SK-N-SH treated with all-trans-retinoic acid at 6 μM for 48 hours (cell line): Measurements from ENCODE around the gene PARVG.

ENCODE experiments used
- ATAC-seq: fragments of 200-7000 bp; cut with Tn5 transposase; 3 replicates; pipeline ENCODE4 v1.9.1; 2020; ENCODE audit warnings: mild to moderate bottlenecking, moderate library complexity
- ARNTL ChIP-seq: fragments of 450-650 bp; formaldehyde crosslinking; IDR thresholded peaks from 2 replicates; pipeline ENCODE4 v1.5.0; 2020; ENCODE audit warnings: low read depth, mild to moderate bottlenecking, moderate library complexity, borderline replicate concordance
- CREB5 ChIP-seq: fragments of 250-450 bp; sonication (Bioruptor Pico); IDR thresholded peaks from 2 replicates; pipeline ENCODE4 v1.5.1; 2020; ENCODE audit warnings: low read depth, mild to moderate bottlenecking, moderate library complexity
- CSDC2 ChIP-seq: fragments of 250-450 bp; sonication (Bioruptor Pico); IDR thresholded peaks from 2 replicates; pipeline ENCODE4 v1.5.0; 2020; ENCODE audit warnings: mild to moderate bottlenecking, moderate library complexity
- ESRRG ChIP-seq: fragments of 250-450 bp; sonication (Bioruptor Pico); IDR thresholded peaks from 2 replicates; pipeline ENCODE4 v1.6.1; 2021; ENCODE audit warnings: mild to moderate bottlenecking
- ISL1 ChIP-seq: fragments of 250-450 bp; sonication (Bioruptor Pico); IDR thresholded peaks from 2 replicates; pipeline ENCODE4 v2.1.2; 2022; ENCODE audit warnings: mild to moderate bottlenecking, moderate library complexity
- OSR1 ChIP-seq: fragments of 250-450 bp; sonication (Bioruptor Pico); IDR thresholded peaks from 2 replicates; pipeline ENCODE4 v1.8.0; 2022; ENCODE audit warnings: moderate library complexity, mild to moderate bottlenecking, inconsistent platforms
- PATZ1 ChIP-seq: fragments of 250-450 bp; sonication (Bioruptor Pico); IDR thresholded peaks from 2 replicates; pipeline ENCODE4 v1.8.0; 2020; ENCODE audit warnings: mild to moderate bottlenecking, moderate library complexity, borderline replicate concordance
- POU6F1 ChIP-seq: fragments of 250-450 bp; sonication (Bioruptor Pico); IDR thresholded peaks from 2 replicates; pipeline ENCODE4 v1.8.0; 2021; ENCODE audit warnings: low read depth, mild to moderate bottlenecking, moderate library complexity, borderline replicate concordance
- PPARA ChIP-seq: fragments of 250-450 bp; sonication (Bioruptor Pico); IDR thresholded peaks from 2 replicates; pipeline ENCODE4 v1.5.0; 2020; ENCODE audit warnings: mild to moderate bottlenecking, borderline replicate concordance
- RARB ChIP-seq: fragments of 250-450 bp; sonication (Bioruptor Pico); IDR thresholded peaks from 2 replicates; pipeline ENCODE4 v1.8.0; 2021; ENCODE audit warnings: mild to moderate bottlenecking, moderate library complexity
- SNAI2 ChIP-seq: fragments of 250-450 bp; sonication (Bioruptor Pico); IDR thresholded peaks from 2 replicates; pipeline ENCODE4 v1.5.0; 2020; ENCODE audit warnings: mild to moderate bottlenecking, moderate library complexity
- TCF4 ChIP-seq: fragments of 250-450 bp; sonication (Bioruptor Pico); IDR thresholded peaks from 2 replicates; pipeline ENCODE4 v1.8.0; 2021; ENCODE audit warnings: mild to moderate bottlenecking, moderate library complexity, borderline replicate concordance
- TOX ChIP-seq: fragments of 250-450 bp; sonication (Bioruptor Pico); IDR thresholded peaks from 2 replicates; pipeline ENCODE4 v1.8.0; 2021; ENCODE audit warnings: mild to moderate bottlenecking, moderate library complexity, borderline replicate concordance
- TSHZ2 ChIP-seq: fragments of 250-450 bp; sonication (Bioruptor Pico); IDR thresholded peaks from 2 replicates; pipeline ENCODE4 v1.5.0; 2020; ENCODE audit warnings: mild to moderate bottlenecking, moderate library complexity
- ZFP3 ChIP-seq: fragments of 250-450 bp; sonication (Bioruptor Pico); IDR thresholded peaks from 2 replicates; pipeline ENCODE4 v1.5.0; 2020; ENCODE audit warnings: mild to moderate bottlenecking, moderate library complexity
- ZFP30 ChIP-seq: fragments of 450-650 bp; formaldehyde crosslinking; IDR thresholded peaks from 2 replicates; pipeline ENCODE4 v1.5.0; 2022; ENCODE audit warnings: mild to moderate bottlenecking, moderate library complexity
- ZNF565 ChIP-seq: fragments of 450-650 bp; formaldehyde crosslinking; conservative IDR thresholded peaks from 2 replicates; pipeline ENCODE4 v1.5.0; 2020; ENCODE audit warnings: low read depth, mild to moderate bottlenecking, moderate library complexity
- ZNF70 ChIP-seq: fragments of 450-650 bp; formaldehyde crosslinking; IDR thresholded peaks from 2 replicates; pipeline ENCODE4 v1.5.0; 2020; ENCODE audit warnings: mild to moderate bottlenecking, moderate library complexity
- ZNF8 ChIP-seq: fragments of 450-650 bp; formaldehyde crosslinking; IDR thresholded peaks from 2 replicates; pipeline ENCODE4 v1.5.0; 2020; ENCODE audit warnings: mild to moderate bottlenecking, moderate library complexity

Gene PARVG

GRCh38 chr22:44173154-44173553, 7.6 kb upstream of the PARVG start:
- TF ChIP-seq OSR1 (CRISPR knock-in tag) (no peak), ZNF70 (CRISPR knock-in tag) (no peak), ESRRG (CRISPR knock-in tag) (no peak), POU6F1 (CRISPR knock-in tag) (no peak), TSHZ2 (CRISPR knock-in tag) (no peak), SNAI2 (CRISPR knock-in tag) (no peak), ARNTL (CRISPR knock-in tag) (no peak), ZFP30 (CRISPR knock-in tag) (no peak), CREB5 (CRISPR knock-in tag) (no peak), PPARA (CRISPR knock-in tag) (no peak), ZFP3 (CRISPR knock-in tag) (no peak), PATZ1 (CRISPR knock-in tag) (no peak), TCF4 (CRISPR knock-in tag) (no peak), ZNF565 (CRISPR knock-in tag) (no peak), ZNF8 (CRISPR knock-in tag) (no peak)
- no peak for ATAC-seq

- TF ChIP-seq SNAI2 (CRISPR knock-in tag) (no peak), POU6F1 (CRISPR knock-in tag) (no peak), ZNF8 (CRISPR knock-in tag) (no peak), TCF4 (CRISPR knock-in tag) (no peak), CSDC2 (CRISPR knock-in tag) (no peak), TOX (CRISPR knock-in tag) (no peak), RARB (no peak), ISL1 (no peak), CREB5 (CRISPR knock-in tag) (no peak)
- ATAC-seq, result no peak
These were observed 5.0 kb upstream of the PARVG start for GRCh38 chr22:44175676-44176075.
